Uterus (tissue), 2 donors: ENCODE results near the gene TNP2.

Experiments used
- CTCF ChIP-seq, 4 experiments: fragments of 200-600 bp in 2 of 4; fragments of 450-650 bp in 2 of 4; sonication (generic) in 2 of 4; IDR thresholded peaks; one replicate each; pipeline ENCODE4 v1.5.1; 2016 to 2019; ENCODE audit warnings: antibody characterized with exemption in 4 of 4, mild to moderate bottlenecking in 2 of 4, moderate library complexity in 1 of 4
- POLR2A ChIP-seq, 2 donors: fragments of 450-650 bp; IDR thresholded peaks; one replicate each; pipeline ENCODE4 v1.6.1; 2016; ENCODE audit warnings: antibody characterized with exemption in 2 of 2, mild to moderate bottlenecking in 1 of 2, moderate library complexity in 1 of 2

- TF ChIP-seq CTCF (IDR thresholded peaks at IDR 0.05) (no peak), POLR2A (IDR thresholded peaks at IDR 0.05) (no peak)
These were observed 40.9 kb upstream of the TNP2 start for GRCh38 chr16:11309895-11310633.
